Measurements from ENCODE around the gene SLCO4C1. TPM values are rescaled to one million over a fixed set of nuclear protein-coding genes. Genes with fewer than 3 reads are reported as not detected.

Gene SLCO4C1
- total and polyA plus RNA-seq, 2 of the 4 experiments (the other 2 are of a cell fraction): not detected

- Histone ChIP-seq H3K23ac (ENCODE audit: low read depth, low read length) (no peak overlapping the region), H3K18ac (ENCODE audit: low read depth, low read length) (no peak overlapping the region), H3K27ac (ENCODE audit: insufficient read depth, low read length) (no peak overlapping the region), H4K20me1 (ENCODE audit: insufficient read depth, low read length) (no peaks in the 10 kb centered on the region), H3K56ac (ENCODE audit: extremely low read depth, insufficient read depth, low read length) (no peak overlapping the region), H2BK120ac (ENCODE audit: low read depth, low read length) (no peak overlapping the region), H3K9ac (ENCODE audit: low read depth, low read length) (no peak overlapping the region), H4K91ac (ENCODE audit: insufficient read depth, low read depth, low read length) (no peak overlapping the region), H2AK9ac (replicated peaks; ENCODE audit: low read depth, low read length, poor library complexity) (no peak overlapping the region), H4K5ac (ENCODE audit: low read depth, low read length) (no peak overlapping the region), H3K9me3 (ENCODE audit: control insufficient read depth, insufficient read depth, low read length) (peaks cover 7% of the 10 kb centered on the region), H3K14ac (replicated peaks; ENCODE audit: low read depth, low read length) (no peak overlapping the region), H4K8ac (ENCODE audit: low read depth in 2 of 2, low read length in 2 of 2) (no peak overlapping the region), H3K4ac (ENCODE audit: low read depth, low read length) (no peak overlapping the region), H2BK5ac (ENCODE audit: low read depth, low read length, poor library complexity, severe bottlenecking) (no peak overlapping the region), H3K4me2 (ENCODE audit: low read depth, low read length) (no peak overlapping the region), H3K36me3 (ENCODE audit: control insufficient read depth, insufficient read depth, low read length) (no peaks in the 10 kb centered on the region), H3K4me1 (ENCODE audit: control insufficient read depth, insufficient read depth, low read length) (no peaks in the 10 kb centered on the region), H3K27me3 (ENCODE audit: control insufficient read depth, insufficient read depth, low read length) (no peaks in the 10 kb centered on the region), H2BK15ac (ENCODE audit: low read depth, low read length) (no peak overlapping the region), H2AFZ (replicated peaks; ENCODE audit: low read length, poor library complexity) (no peak overlapping the region), H2AK5ac (ENCODE audit: low read depth, low read length) (no peak overlapping the region), H3K79me1 (ENCODE audit: low read depth in 1 of 2, low read length in 2 of 2) (no peaks in the 10 kb centered on the region), H2BK20ac (ENCODE audit: low read depth, low read length) (no peak overlapping the region), H3K4me3 (ENCODE audit: insufficient read depth, low read depth, low read length) (no peak overlapping the region), H3K9me1 (ENCODE audit: insufficient read depth, low read length) (no peaks in the 10 kb centered on the region)
- dilution Hi-C loops (cut with HindIII; ENCODE audit: low sequenced_read_pairs, unreplicated experiment): no loop called here
- intact Hi-C loops (cut with micrococcal nuclease): no loop called here
- in situ Hi-C loops (cut with MboI; ENCODE audit: low sequenced_read_pairs): no loop called here
- BruUV-seq (replicated peaks): no TSS peak
- CTCF ChIA-PET: no interaction called here
- ATAC-seq (ENCODE audit: low read depth): no peak
- TF ChIP-seq MAFK (IDR thresholded peaks at IDR 0.05; ENCODE audit: low read depth, low read length): no peak
- TF ChIP-seq MXI1 (IDR thresholded peaks at IDR 0.05; ENCODE audit: borderline replicate concordance, low read depth, low read length): no peak
- TF ChIP-seq USF2 (IDR thresholded peaks at IDR 0.05; ENCODE audit: low read depth, low read length): no peak
- no peak for TF ChIP-seq CEBPB (IDR thresholded peaks at IDR 0.05; ENCODE audit: low read depth, low read length)
- TF ChIP-seq RCOR1 (IDR thresholded peaks at IDR 0.05; ENCODE audit: insufficient replicate concordance, low read length): no peak
- no peak for TF ChIP-seq CHD1 (IDR thresholded peaks at IDR 0.05; ENCODE audit: low read depth, low read length)
- no peak for TF ChIP-seq POLR2A (IDR thresholded peaks at IDR 0.05; ENCODE audit: low read depth, low read length)
- no peak for TF ChIP-seq SMC3 (IDR thresholded peaks at IDR 0.05; ENCODE audit: low read depth, low read length)
- no peak for TF ChIP-seq RAD21 (IDR thresholded peaks at IDR 0.05; ENCODE audit: low read length)
- DNase-seq: no peak
- no CpG with 5 or more reads among the region's 2 CpGs for WGBS, 2 experiments (ENCODE audit: extremely low coverage in 2 of 2, insufficient read length in 1 of 2)
- POLR2A ChIA-PET (ENCODE audit: unreplicated experiment): no interaction called here
Measured at GRCh38 chr5:102278231-102278630, 17.9 kb downstream of the SLCO4C1 start.

Measured in IMR-90 (cell line).